Fibroblast of villous mesenchyme (primary cell): ENCODE data around the gene NASP. TPM values are rescaled to one million over a fixed set of nuclear protein-coding genes. Genes with fewer than 3 reads are reported as not detected.

Source experiments
- DNase-seq: peaks from one replicate; pipeline ENCODE4 v3.0.0-alpha.2; 2010; ENCODE audit warnings: low read depth
- H3K4me3 ChIP-seq: 2 replicates; pipeline ENCODE4 v1.5.1; 2011; ENCODE audit warnings: low read depth, mild to moderate bottlenecking, low read length
- CTCF ChIP-seq: IDR thresholded peaks from 2 replicates; pipeline ENCODE4 v1.5.1; 2012; ENCODE audit warnings: low read depth, mild to moderate bottlenecking, low read length; ENCODE audit not compliant: insufficient read depth
- total RNA-seq: library from RNA; depleted of rRNA; stranded (reverse); fragments of >200 nt; gene quantifications from 2 replicates; pipeline ENCODE4 v1.2.3, GENCODE V29; 2012

NASP gene
- total RNA-seq, 1 donor: 50.5 TPM

DNA sequence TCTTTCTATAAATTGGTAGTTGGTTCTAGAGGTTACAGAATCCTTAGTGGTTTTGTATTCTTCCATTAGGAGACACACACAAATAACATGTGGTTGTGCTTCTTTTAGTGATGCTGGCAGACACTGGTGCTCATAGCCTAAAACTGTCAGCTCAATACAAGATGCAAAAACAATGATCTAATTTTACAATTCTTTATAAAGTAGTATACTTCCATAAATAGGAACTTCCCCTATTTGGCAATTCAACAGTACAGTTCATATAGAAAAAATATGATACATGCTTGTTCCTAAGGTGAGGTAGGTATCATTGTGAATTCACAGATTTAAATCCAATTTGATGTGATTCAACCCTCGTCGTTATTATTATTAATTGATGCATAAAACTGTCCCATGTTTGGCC lies 60.8 kb downstream of the NASP start:
- H3K4me3 ChIP-seq: no peak overlapping the region
- TF ChIP-seq CTCF: no peak
- no peak for DNase-seq

DNA sequence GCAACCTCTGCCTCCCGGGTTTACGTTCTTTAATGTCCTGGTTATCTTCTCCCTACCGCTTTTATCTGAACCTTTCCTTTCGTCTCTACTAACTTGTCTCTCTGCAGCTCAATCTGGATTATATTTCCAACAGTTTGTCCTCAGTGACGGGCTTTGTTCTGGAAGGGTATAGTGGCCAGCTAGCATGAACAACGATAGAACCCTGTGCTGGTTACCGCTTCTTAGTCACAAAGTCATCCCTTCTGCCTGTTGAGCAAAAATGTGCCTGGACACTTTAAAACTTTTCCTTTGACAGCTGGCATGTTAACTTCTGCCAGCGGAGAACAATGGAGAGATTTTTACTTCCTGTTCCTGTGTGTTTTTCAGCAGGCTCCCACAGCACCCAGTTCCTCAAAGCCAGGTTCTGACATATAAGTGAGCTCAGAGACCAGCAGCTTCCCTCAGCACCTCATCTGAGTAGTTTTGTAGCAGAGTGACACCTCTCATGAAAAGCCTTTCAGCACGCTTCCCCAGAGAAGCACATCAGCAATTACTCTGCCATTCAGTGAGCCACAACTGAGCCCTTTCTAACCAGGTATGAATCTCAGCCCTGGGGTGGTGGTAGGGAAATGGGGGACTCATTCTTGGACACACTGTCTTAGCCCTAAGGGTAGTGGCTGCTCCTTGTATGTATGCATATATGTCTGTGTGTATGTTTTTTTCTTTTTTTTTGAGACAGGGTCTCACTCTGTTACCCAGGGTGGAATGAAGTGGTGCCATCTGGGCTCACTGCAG lies 63.6 kb downstream of the NASP start:
- no peak overlapping the region for H3K4me3 ChIP-seq
- no peak for DNase-seq
- no peak for TF ChIP-seq CTCF

DNA sequence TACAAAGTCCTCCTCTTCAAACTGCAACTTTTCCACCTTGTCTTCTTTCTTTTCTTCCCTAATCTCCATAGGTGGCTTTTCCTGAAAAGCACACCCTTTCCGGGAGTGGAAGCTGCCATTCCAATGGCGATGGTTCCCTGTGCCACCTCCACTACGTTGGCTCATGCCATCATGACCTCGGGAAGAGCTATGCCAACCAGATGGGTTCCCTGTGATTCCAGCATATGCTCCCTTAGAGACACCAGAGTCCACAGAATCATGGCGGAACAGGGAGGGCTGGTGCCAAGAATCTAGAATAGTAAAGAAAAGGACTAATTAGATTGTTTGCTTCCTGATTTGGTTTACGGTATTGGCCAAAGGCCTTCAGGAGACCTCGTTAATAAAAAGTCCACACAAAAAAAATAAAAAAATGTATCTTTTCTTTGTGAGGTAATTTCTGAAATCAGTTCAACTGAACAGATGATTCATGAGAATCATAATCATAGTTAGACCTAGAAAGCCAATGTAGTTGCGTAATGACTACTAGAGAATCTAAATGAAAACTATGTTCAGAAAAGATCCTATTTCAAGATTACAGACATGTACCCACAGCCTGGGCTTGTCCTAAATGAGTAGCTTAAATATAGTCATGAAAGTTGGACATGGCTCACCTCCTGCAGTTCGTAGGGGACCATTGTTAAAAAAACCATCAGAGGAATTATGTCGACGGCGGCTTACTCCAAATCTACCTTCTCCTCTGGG lies 70.9 kb downstream of the NASP start:
- no peak for TF ChIP-seq CTCF
- no peak overlapping the region for H3K4me3 ChIP-seq
- peak; percentile 26 for DNase-seq

DNA sequence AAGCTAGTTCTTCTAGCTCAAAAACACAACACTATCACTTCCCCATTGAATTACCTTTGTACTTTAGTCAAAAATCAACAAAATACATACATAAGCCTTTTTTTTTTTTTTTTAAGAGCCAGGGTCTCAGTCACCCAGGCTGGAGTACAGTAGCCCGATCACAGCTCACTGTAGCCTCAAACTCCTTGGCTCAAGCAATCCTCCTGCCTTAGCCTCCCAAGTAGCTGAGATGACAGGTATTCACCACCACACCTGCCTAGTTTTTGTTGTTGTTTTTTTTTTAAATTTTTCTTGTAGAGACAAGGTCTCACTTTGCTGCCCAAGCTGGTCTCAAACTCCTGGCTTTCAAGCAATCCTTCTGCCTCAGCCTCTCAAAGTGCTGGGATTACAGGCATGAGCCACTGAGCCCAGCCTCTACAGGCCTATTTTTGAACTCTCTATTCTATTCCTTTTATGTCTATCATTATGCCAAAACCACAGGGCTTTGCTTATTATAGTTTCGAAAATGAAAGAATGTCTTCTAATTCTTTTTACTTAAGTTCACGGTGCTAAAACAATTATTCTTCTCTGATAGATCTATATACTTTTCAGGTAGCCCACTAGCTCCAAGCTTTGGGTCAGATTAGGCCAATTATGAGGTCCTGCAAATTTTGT lies 72.9 kb downstream of the NASP start:
- DNase-seq: no peak
- no peak for TF ChIP-seq CTCF
- no peak overlapping the region for H3K4me3 ChIP-seq

GRCh38 chr1:45658171-45658570 lies 74.3 kb downstream of the NASP start:
- H3K4me3 ChIP-seq: no peak overlapping the region
- DNase-seq: no peak
- no peak for TF ChIP-seq CTCF

GRCh38 chr1:45659222-45659621 lies 75.4 kb downstream of the NASP start:
- TF ChIP-seq CTCF: no peak
- H3K4me3 ChIP-seq: no peak overlapping the region
- DNase-seq: no peak
